Mucosa of rectum (tissue), 2 donors: ENCODE measurements around the gene GLS.
"Not testable (repeated sequence)": the region's sequence is repeated elsewhere in the genome, so short reads cannot be mapped to it uniquely, and the experiment has no call there.

ENCODE experiments used
- H3K27ac ChIP-seq, 2 donors: one replicate each; pipeline ENCODE4 v1.7.0; 2013; ENCODE audit warnings: inconsistent platforms in 2 of 2, low read depth in 2 of 2, low read length in 2 of 2
- H3K27me3 ChIP-seq, 2 donors: one replicate each; pipeline ENCODE4 v1.7.0; 2013; ENCODE audit warnings: low read length in 2 of 2; ENCODE audit not compliant: control insufficient read depth in 2 of 2, insufficient read depth in 2 of 2
- H3K36me3 ChIP-seq, 2 donors: one replicate each; pipeline ENCODE4 v1.7.0; 2013; ENCODE audit warnings: low read length in 2 of 2; ENCODE audit not compliant: control insufficient read depth in 2 of 2, insufficient read depth in 2 of 2
- H3K4me1 ChIP-seq, 2 donors: one replicate each; pipeline ENCODE4 v1.7.0; 2013; ENCODE audit warnings: low read length in 2 of 2, mild to moderate bottlenecking in 1 of 2; ENCODE audit not compliant: control insufficient read depth in 2 of 2, insufficient read depth in 2 of 2
- H3K4me3 ChIP-seq, 2 donors: one replicate each; pipeline ENCODE4 v1.7.0; 2013; ENCODE audit warnings: low read length in 2 of 2
- H3K9ac ChIP-seq, 2 donors: one replicate each; pipeline ENCODE4 v1.7.0; 2013; ENCODE audit warnings: low read length in 2 of 2, low read depth in 1 of 2, mild to moderate bottlenecking in 1 of 2
- H3K9me3 ChIP-seq, 2 donors: one replicate each; pipeline ENCODE4 v1.7.0; 2013; ENCODE audit warnings: low read length in 2 of 2; ENCODE audit not compliant: control insufficient read depth in 2 of 2
- donor health status: healthy.
- donor health status: Normal muscosa, but diverticular disease.

The GLS gene

DNA sequence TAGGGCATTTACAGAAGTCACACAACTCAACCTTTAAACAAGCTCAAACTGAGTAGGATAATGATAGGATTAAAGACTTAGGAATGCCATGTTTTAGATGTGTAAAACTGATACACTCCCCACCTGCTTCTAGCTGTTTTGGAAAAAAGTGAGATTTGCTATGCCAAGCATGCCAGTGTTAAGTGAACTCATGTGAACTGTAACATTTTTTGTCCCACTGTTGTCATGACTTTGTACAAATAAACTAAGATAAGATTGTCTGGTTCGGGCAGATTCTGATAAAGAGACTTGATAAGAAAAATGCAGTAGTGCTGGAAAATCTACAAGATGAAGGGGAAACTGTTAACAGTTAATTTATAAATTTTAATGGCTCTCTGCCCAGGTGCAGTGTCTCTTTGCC is 66.5 kb downstream of the GLS start:
- no peak overlapping the region for H3K4me3 ChIP-seq
- no peak overlapping the region for H3K27ac ChIP-seq
- no peak overlapping the region for H3K9ac ChIP-seq
- no peaks in the 10 kb centered on the region for H3K9me3 ChIP-seq
- no peaks in the 10 kb centered on the region for H3K36me3 ChIP-seq
- H3K27me3 ChIP-seq: no peaks in the 10 kb centered on the region
- peaks cover 9 to 14% of the 10 kb centered on the region in 2 donors for H3K4me1 ChIP-seq

DNA sequence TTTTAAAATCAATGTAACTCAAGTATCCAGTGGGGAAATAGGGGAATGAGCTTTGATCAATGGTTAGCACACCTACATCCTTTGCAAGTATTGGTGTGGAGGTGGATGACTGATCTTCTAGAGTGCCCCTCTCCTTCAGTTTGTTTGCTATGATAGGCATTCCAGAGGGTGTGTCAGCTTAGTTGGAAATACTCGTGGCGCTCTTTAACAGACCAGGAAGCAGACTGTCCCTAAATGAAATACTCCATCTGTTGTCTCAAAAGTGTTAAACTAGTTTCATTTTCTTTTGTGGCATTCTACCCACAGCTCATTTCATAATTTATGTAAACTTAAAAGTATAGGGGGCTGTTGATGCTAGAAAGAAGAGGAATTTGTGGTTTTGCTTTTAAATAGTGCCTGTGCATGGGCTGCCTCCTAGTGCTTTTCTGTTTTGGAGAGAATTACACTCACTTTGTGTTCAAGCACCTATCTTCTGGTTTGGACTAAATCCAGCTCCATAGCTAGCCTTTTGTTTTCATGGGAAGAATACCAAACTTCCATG is 67.2 kb downstream of the GLS start:
- Histone ChIP-seq H3K9ac (no peak overlapping the region), H3K9me3 (no peaks in the 10 kb centered on the region), H3K36me3 (no peaks in the 10 kb centered on the region), H3K27me3 (no peaks in the 10 kb centered on the region), H3K4me1 (peaks cover 9 to 14% of the 10 kb centered on the region in 2 donors), H3K27ac (peak overlapping the region in 1 of 2 donors; percentile 15), H3K4me3 (peak overlapping the region; percentile 39 to 48)

DNA sequence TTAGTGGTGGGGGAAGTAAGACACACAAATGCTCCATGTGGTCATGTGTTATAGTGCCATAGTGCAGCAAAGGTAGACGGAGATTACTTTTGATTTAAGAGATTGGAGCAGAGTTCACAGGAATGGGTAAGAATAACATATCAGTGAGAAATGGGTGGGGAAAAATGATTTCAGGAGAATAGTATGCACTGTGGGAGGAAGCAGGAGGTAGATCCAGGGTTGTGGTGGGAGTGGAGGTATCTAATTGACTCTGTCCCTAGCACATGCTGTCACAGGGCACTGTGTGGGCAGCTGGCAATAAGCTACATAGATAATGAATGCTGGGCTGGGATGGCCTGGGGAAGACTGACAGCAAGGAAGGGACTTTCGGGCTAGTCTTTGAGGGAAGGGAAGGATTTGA is 68.0 kb downstream of the GLS start:
- Histone ChIP-seq H3K9me3 (no peaks in the 10 kb centered on the region), H3K4me3 (no peak overlapping the region), H3K9ac (no peak overlapping the region), H3K4me1 (peaks cover 9 to 14% of the 10 kb centered on the region in 2 donors), H3K27ac (no peak overlapping the region), H3K27me3 (no peaks in the 10 kb centered on the region), H3K36me3 (no peaks in the 10 kb centered on the region)

DNA sequence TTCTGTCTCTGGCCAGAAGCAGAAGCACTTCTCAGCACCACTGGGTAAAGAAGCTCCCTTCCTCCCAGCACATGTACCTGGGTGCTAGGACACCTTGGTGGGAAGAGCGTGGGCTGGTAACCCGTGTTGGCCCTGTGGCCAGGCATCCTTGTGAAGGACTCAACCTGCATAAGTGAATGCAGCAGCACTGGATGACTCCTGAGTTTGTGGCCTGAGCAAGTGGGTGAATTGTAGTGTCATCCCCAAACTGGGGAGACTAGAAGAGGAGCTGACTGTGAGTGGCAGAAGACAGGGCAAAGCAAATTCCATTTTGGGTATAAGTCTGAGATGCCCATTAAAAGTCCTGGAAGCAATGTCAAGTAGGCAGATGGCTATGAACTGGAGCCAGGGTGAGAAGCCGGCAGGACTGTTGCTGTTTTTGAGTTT is 70.0 kb downstream of the GLS start:
- Histone ChIP-seq H3K27me3 (no peaks in the 10 kb centered on the region), H3K9me3 (no peaks in the 10 kb centered on the region), H3K36me3 (no peaks in the 10 kb centered on the region), H3K4me1 (peaks cover 9 to 14% of the 10 kb centered on the region in 2 donors), H3K9ac (no peak overlapping the region), H3K27ac (no peak overlapping the region), H3K4me3 (no peak overlapping the region)

DNA sequence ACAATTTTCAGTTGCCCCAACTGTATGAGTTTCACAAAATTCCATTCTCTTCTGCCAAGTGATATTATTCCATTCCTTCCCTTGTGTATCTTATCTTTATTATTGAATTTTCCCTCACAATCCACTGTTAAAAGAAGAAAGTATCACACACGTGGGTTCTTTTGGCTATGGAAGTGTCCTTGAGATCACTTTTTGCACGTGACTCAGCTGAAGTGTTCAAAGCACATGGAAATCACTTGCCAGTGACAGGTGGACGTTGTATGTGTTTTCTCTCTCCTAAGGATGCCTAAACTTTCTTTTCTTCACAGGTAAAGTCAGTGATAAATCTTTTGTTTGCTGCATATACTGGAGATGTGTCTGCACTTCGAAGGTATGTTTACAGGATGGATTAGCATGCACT is 72.6 kb downstream of the GLS start:
- H3K9me3 ChIP-seq: no peaks in the 10 kb centered on the region
- H3K9ac ChIP-seq: no peak overlapping the region
- H3K27me3 ChIP-seq: no peaks in the 10 kb centered on the region
- H3K4me1 ChIP-seq: peaks cover 1 to 6% of the 10 kb centered on the region in 2 donors
- no peak overlapping the region for H3K4me3 ChIP-seq
- no peak overlapping the region for H3K27ac ChIP-seq
- H3K36me3 ChIP-seq: no peaks in the 10 kb centered on the region

DNA sequence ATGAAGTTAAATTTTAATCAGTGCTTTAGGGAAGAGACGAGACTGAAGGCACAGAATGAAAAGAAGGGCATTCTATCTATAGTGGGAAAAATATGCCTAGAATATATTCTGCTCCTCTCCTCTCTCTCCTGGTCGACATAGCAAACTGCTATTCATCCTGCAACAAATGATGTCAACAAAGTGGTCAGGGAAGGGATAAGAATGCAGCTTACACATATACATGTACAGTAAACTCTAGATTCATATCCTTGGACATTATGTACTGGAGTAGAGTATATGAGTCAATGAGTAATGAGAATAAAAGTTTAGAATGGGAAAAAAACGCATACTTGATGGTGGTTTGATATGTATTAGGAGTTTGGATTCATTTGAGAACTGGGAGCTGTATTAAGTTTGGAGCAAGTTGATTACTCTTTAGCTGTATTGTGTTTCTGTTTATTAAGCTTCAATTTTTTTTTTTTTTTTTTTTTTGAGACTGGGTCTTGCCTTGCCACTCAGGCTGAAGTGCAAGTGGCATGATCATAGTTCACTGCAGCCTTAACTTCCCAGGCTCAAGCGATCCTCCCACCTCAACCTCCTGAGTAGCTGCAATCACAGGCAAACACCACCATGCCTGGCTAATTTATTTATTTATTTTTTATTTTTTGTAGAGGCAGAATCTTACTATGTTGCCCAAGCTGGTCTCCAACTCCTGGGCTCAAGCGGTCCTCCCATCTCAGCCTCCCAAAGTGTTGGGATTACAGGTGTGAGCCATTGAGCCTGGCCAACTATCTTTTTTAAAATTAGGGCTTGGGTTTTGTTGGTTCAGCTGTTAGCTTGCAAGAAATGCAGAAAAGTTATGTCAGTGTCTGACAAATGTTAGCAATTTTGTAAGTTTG is 79.5 kb downstream of the GLS start:
- Histone ChIP-seq H3K4me1 (no peaks in the 10 kb centered on the region), H3K9ac (no peak overlapping the region), H3K4me3 (no peak overlapping the region), H3K9me3 (no peaks in the 10 kb centered on the region), H3K36me3 (peaks cover 17 to 24% of the 10 kb centered on the region in 2 donors), H3K27me3 (no peaks in the 10 kb centered on the region), H3K27ac (no peak overlapping the region)

DNA sequence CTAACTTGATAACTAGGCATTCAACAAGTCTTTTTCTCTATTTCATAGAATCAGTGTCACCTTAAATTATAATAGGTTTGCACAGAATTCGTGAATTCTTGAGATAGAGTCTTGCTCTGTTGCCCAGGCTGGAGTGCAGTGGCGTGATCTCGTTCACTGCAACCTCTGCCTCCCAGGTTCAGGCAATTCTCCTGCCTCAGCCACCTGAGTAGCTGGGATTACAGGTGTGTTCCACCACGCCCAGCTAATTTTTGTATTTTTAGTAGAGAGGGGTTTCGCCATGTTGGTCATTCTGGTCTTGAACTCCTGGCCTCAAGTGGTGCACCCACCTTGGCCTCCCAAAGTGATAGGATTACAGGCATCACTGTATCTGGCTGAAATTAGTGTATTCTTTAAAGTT is 80.5 kb downstream of the GLS start:
- H3K36me3 ChIP-seq: peaks cover 25 to 32% of the 10 kb centered on the region in 2 donors
- not testable (repeated sequence) for H3K4me1 ChIP-seq, H3K27ac ChIP-seq, H3K4me3 ChIP-seq, H3K27me3 ChIP-seq, H3K9ac ChIP-seq, H3K9me3 ChIP-seq

DNA sequence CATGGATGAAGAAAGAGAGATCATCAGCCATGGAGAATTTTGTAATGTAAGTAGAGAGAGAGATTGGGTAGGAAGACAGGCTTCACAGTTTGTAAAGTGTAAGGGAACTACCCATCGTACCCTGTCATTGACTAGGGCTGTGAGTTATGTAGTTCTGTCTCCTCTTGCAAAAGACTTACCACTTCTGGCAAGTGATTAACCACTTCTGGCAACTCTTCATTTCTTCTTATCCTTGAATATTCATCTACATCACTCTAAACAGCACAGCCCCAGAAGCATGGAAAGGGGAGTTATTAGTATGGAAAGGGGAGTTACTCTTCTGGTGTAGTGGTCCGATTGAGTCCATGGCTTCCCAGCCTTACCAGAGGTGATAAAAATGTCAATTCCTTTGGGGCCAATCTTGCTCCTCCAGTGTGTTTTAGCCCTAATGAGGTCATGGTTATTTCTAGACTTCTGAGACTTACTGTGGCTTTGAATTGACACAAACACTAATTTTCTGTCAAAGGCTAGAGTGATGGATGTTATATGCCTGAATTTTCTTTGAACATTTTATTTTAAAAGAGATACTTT is 81.4 kb downstream of the GLS start:
- peaks cover 31 to 37% of the 10 kb centered on the region in 2 donors for H3K36me3 ChIP-seq
- H3K27ac ChIP-seq: no peak overlapping the region
- no peak overlapping the region for H3K9ac ChIP-seq

DNA sequence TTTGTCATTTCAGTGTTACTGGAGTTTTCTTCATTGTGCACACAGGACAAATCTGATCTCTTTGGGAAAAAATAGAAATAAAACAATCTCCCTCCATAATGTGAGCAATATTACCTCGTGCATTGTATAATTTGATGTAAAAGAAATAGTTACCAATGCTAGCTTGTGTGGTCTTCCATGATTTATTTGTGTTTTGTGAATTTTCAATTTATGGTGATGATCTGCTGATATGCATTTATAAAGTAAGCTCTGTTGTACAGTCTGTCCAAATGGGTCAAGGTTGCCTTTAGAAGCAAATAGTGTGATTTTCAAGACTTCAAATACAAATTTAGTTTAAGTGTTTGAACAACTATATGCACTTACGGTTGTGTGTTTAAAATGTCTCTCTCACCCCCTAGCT is 82.5 kb downstream of the GLS start:
- no peaks in the 10 kb centered on the region for H3K9me3 ChIP-seq
- H3K27me3 ChIP-seq: no peaks in the 10 kb centered on the region
- H3K27ac ChIP-seq: no peak overlapping the region

More for the DNA sequence above, 81.4 kb downstream of the GLS start:
- Histone ChIP-seq H3K4me3 (no peak overlapping the region), H3K4me1 (no peaks in the 10 kb centered on the region), H3K9me3 (no peaks in the 10 kb centered on the region), H3K27me3 (no peaks in the 10 kb centered on the region)

DNA sequence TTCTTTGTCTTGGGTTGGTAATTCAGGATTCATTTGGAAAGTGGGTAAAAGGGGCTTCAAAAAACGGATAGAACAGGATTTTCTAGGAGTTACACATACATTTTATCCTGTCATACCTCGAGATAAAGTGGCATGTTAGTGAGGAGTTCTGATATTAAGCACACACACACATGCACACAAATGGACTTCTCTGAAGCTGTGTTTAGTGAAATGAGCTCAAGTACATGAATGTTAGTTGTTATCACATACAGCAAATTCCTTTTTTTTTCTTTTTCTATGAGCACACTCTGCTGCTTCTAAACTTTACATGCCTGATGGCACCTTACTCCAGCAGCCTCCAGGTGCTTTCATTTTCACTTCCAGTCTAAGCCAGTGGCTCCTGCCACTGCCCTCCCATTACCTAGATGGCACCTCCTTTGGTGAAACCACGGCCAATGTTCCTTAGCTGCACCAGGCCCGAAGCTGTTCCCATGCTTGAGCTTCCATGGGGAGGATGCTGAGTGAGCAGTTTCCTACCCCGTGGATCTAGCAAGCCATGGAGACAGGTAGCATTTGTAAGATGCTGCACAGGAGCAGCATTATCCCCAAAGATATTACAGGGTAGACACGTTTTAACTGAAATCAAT is 83.7 kb downstream of the GLS start:
- H3K36me3 ChIP-seq: peaks cover 43 to 50% of the 10 kb centered on the region in 2 donors
- H3K4me1 ChIP-seq: no peaks in the 10 kb centered on the region
- no peak overlapping the region for H3K27ac ChIP-seq
- no peaks in the 10 kb centered on the region for H3K27me3 ChIP-seq
- no peaks in the 10 kb centered on the region for H3K9me3 ChIP-seq
- no peak overlapping the region for H3K9ac ChIP-seq
- no peak overlapping the region for H3K4me3 ChIP-seq

More for the DNA sequence above, 82.5 kb downstream of the GLS start:
- Histone ChIP-seq H3K4me1 (no peaks in the 10 kb centered on the region), H3K36me3 (peaks cover 39 to 42% of the 10 kb centered on the region in 2 donors), H3K9ac (no peak overlapping the region), H3K4me3 (no peak overlapping the region)
